Kidney glomerular epithelial cell (primary cell): Measurements from ENCODE around the gene LAMTOR3.

ENCODE experiments used
- DNase-seq: peaks from one replicate; lab custom pipeline; 2025; lab: John Stamatoyannopoulos, UW

LAMTOR3 gene, protein sequence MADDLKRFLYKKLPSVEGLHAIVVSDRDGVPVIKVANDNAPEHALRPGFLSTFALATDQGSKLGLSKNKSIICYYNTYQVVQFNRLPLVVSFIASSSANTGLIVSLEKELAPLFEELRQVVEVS

DNA sequence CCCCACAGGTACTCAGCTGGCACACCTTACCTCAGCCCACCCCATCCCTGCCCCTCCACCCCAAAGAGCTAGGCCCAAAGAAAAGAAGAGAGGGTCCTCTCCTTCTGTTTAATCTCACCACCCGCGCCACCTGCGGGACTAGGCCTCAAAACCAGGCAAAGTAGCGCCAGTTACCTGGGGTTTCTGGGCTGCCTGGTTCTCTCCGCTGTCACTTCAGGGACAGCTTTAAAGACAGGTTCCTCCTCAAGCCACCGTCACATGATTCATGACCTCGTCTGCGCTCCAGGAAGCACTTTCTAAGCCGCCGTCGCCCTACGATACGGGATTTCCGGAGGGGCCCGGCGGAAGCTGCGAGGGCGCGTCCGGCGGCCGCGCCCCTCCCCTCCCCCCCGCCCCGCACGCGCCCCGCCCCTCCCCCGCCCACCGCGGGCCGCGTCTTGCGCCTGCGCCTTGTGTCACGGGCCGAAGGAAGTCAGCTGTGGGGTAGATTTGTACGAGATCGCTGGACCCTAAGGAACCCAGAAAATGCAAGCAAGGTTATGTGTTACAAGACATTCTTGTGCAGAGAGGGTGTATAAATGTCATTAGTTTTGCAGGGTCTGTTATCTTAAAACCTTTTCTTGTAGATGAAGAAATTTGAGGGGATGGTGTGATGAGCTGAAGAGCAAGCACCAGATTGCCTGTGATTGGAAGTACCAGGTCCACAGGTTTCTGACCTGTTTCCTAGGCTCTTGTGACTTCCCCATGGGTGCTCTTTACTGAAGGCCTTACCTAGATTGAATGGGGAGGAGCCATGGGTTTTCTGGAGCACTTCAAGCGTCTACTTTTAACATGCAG lies at the start of gene LAMTOR3:
Gene LAMTOR3 (minus strand): TSS at position 267 of the 837 bp plus-strand sequence. CDS start 464 bp downstream, outside the sequence.
- peak; percentile 82 for DNase-seq

DNA sequence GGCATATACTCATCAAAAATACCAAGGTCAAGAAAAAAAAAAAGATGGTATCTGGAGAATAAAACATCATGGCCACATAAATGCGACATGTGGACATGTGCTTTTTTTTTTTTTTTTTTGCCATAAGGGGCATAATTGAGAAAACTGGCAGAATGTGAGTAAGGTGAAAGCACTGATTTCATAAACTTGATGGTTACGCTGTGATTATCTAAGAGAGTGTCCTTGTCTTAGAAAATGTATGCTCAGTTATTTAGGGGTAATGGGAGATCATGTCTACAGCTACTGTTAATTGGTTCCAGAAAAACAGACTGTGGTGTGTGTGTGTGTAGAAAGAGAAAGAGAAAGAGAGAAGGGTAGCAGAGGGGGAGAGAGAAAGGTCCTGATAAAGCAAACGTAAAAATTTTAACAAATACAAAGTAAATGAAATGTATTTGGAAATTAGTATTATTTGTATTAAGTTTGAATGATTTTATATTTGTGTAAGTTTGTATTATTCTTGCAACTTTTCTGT lies 44.1 kb upstream of the LAMTOR3 start:
- no peak for DNase-seq

- no peak for DNase-seq
Measured at GRCh38 chr4:99934891-99935290, 40.7 kb upstream of the LAMTOR3 start.

DNA sequence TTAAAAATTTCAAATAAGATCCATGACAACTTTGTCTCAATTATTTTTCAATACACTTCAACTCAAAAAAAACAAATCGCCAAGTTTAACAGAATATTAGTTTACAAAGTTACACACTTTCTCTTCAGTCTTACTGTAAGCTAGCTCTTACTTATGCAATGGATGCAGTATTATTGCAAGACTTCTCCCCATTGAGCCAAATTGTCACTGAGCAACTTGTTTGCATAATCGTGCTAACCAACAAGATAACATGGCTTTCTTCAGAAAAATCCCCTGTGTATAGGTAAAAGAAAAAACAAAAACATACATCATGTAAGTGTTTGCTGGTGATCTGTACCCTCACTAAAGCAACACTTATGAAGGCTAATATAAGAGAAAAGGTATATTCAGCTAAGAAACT lies 33.3 kb upstream of the LAMTOR3 start:
- DNase-seq: no peak

- DNase-seq: no peak
Measured at GRCh38 chr4:99921174-99921573, 26.9 kb upstream of the LAMTOR3 start.

- DNase-seq: no peak
Measured at GRCh38 chr4:99918656-99919055, 24.4 kb upstream of the LAMTOR3 start.

DNA sequence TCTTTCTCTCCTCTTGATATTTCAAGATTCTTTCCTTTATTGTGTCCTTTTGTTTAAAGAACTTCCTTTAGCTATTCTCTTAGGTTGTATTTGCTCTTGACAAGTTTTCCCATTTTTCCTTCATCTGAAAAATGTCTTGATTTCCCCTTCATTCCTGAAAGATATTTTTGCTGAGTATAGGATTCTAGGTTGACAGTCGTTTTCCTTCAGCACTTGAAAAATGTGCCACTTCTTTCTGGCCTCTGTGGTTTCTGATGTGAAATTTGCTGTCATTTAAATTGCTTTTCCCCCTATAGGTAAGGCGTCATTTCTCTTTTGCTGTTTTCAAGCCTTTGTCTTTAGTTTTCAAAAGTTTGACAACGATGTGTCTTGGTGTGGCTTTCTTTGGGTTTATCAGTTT lies 23.3 kb upstream of the LAMTOR3 start:
- no peak for DNase-seq

DNA sequence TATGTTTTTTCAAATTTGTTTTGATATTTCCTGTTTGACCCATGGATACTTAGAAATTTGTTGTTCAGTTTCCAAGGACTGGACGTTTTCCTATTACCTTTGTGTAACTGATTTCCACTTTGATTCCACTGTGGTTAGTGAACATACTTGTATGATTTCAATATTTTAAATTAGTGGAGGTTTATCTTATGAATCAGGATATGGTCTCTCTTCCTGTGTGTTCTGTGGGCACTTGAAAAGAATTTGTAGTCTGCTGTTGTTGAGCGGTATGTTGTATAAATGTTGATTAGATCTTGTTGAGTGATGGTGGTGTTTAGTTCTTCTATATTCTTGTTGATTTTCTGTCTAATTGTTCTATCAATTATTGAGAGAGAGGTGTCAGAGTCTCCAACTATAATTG lies 21.2 kb upstream of the LAMTOR3 start:
- no peak for DNase-seq

- no peak for DNase-seq
Measured at GRCh38 chr4:99894998-99895397, 771 bp upstream of the LAMTOR3 start.

- no peak for DNase-seq
Measured at GRCh38 chr4:99893839-99894160, 427 bp downstream of the LAMTOR3 start.

GRCh38 chr4:99893029-99893428 lies 1.2 kb downstream of the LAMTOR3 start:
- DNase-seq: no peak

- no peak for DNase-seq
Measured at GRCh38 chr4:99891351-99891750, 2.9 kb downstream of the LAMTOR3 start.

DNA sequence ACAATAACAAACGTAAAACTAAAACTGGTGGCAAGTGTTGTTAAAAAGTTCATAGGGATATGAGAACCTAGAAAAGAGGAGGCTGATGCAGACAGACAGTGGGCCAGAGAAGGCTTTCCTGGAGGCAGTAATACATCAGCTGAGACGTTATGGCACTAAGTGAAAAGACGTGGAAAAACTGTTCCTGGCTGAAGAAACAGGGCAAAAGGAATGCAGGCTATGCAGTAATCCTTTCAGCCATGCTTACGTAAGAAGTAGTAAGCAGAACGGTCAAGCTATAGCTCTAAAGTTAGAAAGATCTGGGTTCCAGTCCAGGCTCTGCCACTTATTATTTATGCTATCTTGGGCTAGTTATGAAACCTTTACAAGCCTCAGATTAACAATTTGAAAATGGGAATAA lies 6.4 kb downstream of the LAMTOR3 start:
- no peak for DNase-seq

- no peak for DNase-seq
Measured at GRCh38 chr4:99886146-99886545, 8.1 kb downstream of the LAMTOR3 start.

GRCh38 chr4:99885687-99886086 lies 8.5 kb downstream of the LAMTOR3 start:
- no peak for DNase-seq

DNA sequence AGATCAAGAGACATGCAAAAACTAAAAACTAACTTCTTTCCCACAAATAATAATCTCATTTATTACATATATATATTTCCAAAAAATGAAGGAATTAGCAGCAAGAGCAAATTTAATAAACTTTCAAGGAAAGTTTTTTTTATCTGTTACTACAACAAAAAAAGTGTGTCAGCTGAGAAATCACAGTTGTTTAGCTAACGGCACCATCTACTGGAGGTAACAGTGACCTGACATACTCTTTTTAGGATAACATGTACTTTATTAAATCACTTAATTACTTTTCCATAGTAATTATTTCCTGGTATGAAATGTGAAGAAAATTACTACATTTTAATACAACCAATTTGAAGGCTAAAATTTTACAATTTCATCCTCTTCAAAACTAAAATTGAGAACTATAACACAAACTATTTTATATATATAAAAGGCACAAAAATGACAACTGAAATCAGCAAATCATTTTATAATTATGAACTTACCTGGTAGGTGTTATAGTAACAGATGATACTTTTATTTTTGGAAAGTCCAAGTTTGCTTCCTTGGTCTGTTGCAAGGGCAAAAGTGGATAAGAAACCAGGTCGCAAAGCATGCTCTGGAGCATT lies 9.1 kb downstream of the LAMTOR3 start:
- peak; percentile 37 for DNase-seq

DNA sequence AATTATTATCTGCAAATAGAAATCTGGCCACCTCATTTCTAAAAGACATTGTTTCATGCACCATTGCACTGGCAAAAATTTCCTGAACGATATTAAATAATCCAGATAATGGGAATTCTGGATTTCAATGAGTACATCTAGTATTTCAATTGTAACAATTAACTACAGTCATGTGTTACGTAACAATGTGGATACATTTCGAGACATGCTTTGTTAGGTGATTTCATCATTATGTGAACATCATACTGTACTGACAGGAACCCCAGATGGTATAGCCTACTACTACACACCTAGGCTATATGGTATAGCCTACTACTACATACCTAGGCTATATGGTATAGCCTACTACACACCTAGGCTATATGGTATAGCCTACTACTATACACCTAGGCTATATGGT lies 14.8 kb downstream of the LAMTOR3 start:
- no peak for DNase-seq

GRCh38 chr4:99878604-99879003 lies 15.6 kb downstream of the LAMTOR3 start:
- no peak for DNase-seq

DNA sequence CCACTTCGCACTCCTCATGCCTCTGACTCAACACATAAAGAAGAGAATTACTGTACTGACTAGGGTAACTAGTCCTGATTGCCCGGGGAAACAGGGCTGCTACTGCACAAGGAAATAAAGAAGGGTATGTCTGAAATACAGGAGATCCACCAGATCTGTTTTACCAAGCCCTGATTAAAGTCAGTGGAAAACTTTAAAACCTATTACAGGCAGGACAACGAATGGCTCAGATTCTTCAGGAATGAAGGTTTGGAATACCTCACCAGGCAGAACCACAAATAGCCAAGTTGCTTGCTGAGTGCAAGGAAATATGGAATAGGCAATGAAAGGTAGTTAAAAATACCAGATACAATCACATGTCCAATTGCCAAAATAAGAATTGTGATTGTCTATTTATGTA lies 17.3 kb downstream of the LAMTOR3 start:
- DNase-seq: no peak

DNA sequence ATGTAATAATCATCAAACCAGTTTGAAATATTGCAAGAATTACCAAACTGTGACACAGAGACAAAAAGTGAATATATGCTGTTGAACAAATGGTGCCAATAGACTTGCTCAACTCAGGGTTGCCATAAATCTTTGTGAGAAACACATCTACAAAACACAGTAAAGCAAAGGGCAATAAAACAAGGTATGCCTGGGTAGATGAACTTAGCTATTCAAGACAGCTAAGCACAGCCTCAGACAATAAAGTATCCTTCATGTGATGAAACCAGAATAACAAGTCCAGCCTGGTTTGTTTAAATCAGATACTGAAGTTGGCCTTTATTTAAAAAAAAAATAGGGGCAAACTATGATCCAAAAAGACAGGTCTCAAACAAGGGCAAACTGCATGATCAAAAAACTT lies 19.2 kb downstream of the LAMTOR3 start:
- no peak for DNase-seq

DNA sequence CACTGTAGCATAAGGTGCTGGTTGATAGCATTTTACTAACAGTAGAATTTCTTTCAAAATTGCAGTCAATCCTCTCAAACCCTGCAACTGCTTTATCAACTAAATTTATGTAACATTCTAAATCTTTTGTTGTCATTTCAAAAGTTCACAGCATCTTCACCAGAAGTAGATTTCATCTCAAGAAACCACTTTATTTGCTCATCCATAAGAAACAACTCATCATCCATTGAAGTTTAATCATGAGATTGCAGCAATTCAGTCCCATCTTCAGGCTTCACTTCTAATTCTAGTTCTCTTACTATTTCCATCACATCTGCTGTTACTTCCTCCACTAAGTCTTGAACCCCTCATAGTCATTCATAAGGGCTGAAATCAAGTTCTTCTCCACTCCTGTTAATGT lies 21.7 kb downstream of the LAMTOR3 start:
- DNase-seq: no peak

DNA sequence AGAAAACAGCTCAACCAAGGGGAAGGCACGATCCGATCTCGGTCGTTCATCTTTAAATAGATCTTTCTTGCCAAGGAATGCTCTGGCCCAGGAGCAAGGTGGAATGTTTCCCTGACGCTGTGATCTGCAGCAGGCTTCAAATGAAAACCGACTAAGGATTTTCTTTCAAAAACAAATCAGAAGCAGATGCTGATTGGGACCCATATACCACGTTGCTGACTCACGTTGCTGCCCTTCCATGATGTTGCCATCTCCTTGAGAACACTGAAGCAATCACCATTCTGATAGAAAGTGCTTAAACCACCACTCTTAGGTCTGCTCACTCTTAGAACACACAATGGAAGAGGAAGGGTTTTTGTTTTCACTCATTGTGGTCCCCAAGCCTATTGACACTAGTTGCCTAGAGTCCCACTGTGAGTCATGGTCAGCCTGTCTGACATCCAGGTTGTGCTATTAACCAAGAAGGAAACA lies 26.1 kb downstream of the LAMTOR3 start:
- no peak for DNase-seq

DNA sequence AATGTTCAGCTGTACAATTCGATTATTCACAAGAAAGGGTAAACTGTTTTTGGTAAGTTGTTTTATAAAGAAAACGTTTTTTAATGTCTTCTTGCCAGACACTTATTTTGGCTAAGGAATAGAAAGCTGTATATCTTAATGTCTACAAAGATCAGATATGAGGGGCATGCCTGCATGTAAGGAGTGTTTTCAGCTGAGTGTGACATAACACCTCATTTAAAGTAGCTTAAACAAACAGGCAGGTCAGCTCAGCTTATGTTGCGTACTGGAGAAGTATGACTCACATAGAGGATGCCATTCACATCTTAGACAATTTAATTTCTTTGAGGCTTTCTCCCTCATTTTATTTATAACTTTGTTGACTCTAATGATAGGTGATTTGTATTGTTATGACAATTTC lies 30.4 kb downstream of the LAMTOR3 start:
- no peak for DNase-seq
